ENCODE results near the gene MAP3K12.
"Not testable (repeated sequence)": the region's sequence is repeated elsewhere in the genome, so short reads cannot be mapped to it uniquely, and the experiment has no call there.

The MAP3K12 gene

DNA sequence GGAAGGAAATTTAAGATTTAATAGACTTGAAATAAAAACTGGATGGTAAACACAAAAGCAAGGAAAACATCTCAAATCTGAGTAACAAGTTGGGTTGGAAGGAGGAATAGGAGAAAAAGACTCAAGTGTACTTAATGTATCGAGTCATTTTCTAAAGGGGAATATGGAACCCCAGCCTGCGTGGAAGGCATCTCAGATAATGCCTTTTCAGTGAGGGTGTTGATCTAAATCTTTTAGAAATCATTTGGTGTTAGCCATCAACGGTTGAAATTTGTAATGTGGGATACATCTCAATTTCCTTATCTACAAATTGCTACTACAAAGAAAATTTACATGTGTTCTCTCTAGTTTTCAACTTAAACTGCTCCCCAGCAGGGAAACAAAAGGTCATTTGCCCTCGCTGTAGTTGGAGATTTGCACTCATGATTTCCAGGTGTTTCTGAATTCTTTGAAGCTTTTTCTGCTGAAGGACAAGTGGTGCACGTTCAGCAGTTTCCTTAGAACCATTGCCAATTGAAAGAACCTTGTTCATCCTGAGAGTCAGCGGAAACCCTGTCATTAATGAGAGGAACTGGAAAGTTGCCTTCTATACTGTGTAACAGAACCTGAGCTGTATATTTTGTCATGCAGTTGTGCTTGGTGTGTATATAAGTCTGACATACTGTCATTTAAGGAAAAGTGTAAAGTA is 45.2 kb downstream of the MAP3K12 start:
- H3K4me3 ChIP-seq (ENCODE audit: low read depth, low read length) = peak overlapping the region; percentile 89
- DNase-seq (ENCODE audit: low read depth) = no peak

DNA sequence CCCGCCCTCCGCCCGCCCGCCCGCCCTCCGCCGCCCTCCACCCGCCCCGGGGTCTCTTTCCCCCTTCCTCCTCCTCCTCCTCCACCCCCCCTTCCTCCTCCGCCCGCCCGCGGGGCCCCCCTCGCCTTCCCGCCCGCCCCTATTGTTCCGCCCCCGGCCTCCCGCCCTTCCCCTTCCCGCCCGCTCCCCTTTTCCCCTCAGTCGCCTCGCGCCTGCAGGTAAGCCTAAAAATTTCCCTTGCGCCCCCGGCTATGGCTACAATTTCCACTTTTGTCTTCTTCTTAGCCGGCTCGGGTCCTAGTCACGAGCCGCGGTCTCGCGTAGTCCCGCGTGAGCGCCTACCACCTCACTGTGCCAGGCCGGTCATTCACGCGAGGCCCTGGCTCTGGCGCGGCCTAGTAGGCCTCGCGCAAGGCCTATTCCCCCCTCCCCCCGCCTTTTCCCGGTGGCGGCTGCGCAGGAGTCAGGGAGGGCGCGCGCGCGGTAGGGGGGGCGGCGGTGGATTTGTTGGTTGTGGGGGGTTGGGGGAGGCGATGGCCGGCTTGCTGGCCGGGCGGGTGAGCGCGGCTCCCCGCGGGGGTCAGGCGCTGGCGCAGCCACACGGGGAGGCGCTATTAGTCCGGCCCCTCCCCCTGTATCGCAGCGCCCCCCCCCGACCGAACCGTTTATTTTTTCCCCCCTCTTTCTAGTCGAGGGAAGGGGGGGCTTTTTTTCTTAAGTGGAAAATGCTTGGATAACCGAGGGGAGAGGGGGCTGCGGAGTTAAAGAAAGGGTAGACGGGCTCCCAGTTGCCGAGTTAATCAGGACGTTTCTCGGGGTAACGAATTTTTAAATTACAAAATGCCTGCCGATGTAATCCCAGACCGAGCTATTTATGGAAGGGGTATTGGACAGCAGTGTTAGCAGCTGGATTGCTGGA is 46.8 kb downstream of the MAP3K12 start:
- peak overlapping the region; percentile 89 for H3K4me3 ChIP-seq (ENCODE audit: low read depth, low read length)
- DNase-seq (ENCODE audit: low read depth) = peak; percentile 49

DNA sequence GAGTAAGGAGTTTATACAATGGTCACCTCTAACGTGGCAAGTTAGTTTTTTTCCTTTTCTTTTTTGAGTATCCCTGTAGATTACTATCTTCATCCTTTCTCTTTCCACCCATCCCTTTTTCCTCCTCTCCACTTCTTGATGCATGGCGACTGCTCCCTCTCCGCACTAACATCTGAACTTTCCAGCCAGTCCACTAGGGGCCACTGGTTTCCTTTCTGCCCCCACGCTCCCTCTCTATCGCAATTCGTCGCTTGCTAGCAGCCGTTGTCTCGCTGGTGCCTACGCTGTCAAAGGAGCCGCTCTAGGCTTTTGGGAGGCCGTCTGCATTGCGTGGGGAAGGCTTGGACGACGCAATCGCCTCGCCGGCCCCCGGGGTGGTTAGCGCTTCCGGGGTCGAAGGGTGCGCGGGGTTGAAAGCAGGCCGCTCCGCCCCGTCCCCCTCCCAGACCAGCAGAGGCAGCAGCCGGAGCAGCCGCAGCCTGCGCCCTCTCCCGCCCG is 47.5 kb downstream of the MAP3K12 start, which contains the start of gene PCBP2:
TSS of gene PCBP2 (plus strand) at position 442 of the 498 bp plus-strand sequence. CDS start 2,699 bp downstream, outside the sequence.
- H3K4me3 ChIP-seq (ENCODE audit: low read depth, low read length) = peak within 1 kb of the TSS; percentile 89
- DNase-seq (ENCODE audit: low read depth) = peak; percentile 99

DNA sequence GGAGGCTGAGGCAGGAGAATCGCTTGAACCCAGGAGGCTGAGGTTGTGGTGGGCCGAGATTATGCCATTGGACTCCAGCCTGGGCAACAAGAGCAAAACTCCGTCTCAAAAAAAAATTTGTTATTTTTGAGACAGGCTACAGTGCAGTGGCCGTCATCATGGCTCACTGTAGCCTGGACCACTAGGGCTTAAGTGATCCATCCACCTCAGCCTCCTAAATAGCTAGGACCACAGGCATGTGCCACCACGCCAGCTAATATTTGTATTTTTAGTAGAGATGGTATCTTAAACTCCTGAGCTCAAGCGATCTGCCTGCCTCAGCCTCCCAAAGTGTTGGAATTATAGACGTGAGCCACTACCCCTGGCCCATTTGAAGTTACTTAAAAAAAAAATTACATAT is 48.3 kb downstream of the MAP3K12 start:
- no peak for DNase-seq (ENCODE audit: low read depth)
- no peak overlapping the region for H3K4me3 ChIP-seq (ENCODE audit: low read depth, low read length)

DNA sequence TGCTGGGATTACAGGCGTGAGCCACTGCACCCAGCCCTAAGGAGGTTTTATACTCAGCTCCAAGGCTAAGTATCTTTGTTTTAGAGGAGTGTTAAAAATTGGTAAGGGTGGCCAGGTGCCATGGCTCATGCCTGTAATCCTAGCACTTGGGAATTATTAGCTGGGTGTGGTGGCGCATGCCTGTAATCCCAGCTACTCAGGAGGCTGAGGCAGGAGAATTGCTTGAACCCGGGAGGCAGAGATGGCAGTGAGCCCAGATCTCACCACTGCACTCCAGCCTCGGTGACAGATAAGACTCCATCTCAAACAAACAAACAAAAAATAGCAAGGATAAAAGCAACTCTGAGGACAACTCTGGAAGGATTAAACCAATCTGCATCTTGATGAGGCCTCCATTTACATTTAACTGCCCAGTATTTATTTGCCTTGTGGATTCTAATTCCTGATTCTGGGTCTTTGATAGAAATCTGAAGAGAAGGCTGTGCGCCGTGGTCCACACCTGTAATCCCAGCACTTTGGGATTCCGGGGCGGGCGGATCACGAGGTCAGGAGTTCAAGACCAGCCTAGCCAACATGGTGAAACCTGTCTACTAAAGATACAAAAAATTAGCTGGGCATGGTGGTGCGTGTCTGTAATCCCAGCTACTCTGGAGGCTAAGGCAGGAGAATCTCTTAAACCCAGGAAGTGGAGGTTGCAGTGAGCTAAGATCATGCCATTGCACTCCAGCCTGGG is 54.5 kb downstream of the MAP3K12 start:
- H3K4me3 ChIP-seq (ENCODE audit: low read depth, low read length); DNase-seq (ENCODE audit: low read depth): not testable (repeated sequence)

DNA sequence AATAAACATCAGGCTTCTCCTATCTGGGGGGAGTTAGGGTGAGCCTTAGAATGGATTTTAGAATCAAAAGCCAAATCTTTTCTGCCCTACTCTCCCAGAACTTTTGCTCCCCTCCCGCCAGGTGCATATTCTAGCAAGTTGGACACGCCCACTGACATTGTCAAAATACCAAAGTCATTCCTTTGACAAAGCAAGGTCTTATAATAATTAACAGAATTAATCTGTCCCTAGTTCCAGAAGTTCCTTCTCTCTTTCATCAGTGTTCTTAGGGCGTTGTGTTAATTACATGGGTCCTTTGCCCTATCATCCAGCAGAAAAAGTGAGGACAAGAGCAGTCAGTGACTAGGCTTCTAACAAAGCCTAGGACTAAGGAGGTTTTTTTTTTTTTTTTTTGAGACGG is 55.3 kb downstream of the MAP3K12 start:
- H3K4me3 ChIP-seq (ENCODE audit: low read depth, low read length) = no peak overlapping the region
- DNase-seq (ENCODE audit: low read depth) = no peak

DNA sequence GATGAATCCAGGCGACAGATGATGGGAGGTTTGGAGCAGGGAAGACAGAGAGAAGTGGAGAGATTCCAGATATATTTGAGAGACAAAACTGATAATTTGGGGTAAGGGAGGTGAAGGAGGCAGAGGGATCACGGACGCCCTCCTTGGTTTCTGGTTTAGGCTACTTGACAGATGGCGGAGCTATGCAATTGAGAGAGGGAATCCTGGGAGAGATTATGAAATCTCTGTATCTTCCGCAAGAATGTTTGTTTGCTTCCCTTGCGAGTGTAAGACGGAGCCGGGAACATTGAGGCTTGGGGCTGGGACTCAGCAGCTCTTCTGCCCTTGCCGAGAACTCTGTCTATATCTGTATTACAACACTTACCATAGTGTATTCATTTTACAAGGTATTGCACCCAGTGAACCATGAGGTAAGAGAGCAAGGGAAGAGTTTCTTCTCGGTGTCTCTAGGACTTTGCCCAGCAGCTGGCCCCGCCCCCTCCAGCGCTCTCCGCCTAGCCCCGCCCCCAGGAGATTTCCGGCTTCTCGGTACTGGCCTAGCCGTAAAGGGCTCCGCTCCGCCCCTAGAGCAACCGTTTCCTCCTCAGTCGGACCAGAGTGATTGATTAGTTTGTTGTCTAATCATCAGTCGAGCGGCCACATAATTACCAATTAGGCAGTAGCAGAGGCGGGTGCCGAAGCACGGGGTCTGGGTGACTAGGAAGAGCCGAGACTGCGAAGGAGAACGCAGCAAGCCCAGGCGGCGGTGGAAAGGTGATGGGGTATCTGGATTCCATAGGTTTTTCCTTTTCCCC is 58.0 kb downstream of the MAP3K12 start, which contains the start of gene PRR13:
TSS of gene PRR13 (plus strand) at position 695 of the 794 bp plus-strand sequence. CDS start 981 bp downstream, outside the sequence.
- peak within 1 kb of the TSS; percentile 56 for H3K4me3 ChIP-seq (ENCODE audit: low read depth, low read length)
- peak; percentile 98 for DNase-seq (ENCODE audit: low read depth)

DNA sequence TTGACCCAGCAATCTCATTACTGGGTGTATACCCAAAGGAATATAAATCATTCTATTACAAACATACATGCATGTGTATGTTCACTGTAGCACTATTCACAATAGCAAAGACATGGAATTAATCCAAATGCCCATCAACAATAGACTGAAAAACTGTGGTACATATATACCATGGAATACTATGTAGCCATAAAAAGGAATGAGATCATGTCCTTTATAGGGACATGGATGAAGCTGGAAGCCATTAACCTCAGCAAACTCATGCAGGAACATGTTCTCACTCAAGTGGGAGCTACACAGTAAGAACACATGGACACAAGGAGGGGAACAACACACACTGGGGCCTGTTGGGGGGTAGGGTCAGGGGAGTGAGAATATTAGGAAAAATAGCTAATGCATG is 59.7 kb downstream of the MAP3K12 start:
- H3K4me3 ChIP-seq (ENCODE audit: low read depth, low read length) = not testable (repeated sequence)

DNA sequence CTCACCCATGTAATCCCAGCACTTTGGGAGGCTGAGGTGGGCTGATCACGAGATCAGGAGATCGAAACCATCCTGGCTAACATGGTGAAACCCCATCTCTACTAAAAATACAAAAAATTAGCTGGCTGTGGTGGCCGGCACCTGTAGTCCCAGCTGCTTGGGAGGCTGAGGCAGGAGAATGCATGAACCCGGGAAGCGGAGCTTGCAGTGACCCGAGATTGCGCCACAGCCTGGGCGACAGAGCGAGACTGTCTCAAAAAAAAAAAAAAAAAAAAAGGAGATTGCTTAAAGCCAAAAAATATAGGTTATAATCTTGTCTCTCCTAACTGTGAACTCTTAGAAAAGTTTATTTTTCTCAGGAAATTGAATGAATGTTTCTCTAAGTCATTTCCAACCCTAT is 63.9 kb downstream of the MAP3K12 start:
- not testable (repeated sequence) for H3K4me3 ChIP-seq (ENCODE audit: low read depth, low read length); DNase-seq (ENCODE audit: low read depth)

More for the DNA sequence above, 59.7 kb downstream of the MAP3K12 start:
- not testable (repeated sequence) for DNase-seq (ENCODE audit: low read depth)

DNA sequence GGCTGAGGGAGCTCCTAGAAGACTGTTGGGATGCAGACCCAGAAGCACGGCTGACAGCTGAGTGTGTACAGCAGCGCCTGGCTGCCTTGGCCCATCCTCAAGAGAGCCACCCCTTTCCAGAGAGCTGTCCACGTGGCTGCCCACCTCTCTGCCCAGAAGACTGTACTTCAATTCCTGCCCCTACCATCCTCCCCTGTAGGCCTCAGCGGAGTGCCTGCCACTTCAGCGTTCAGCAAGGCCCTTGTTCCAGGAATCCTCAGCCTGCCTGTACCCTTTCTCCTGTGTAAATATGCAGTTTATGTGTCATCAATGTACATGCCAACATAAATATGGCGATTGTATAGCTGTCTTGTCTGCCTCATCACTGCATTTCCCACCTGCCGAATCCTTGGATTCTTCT is 68.1 kb downstream of the MAP3K12 start:
- no peak overlapping the region for H3K4me3 ChIP-seq (ENCODE audit: low read depth, low read length)
- peak; percentile 30 for DNase-seq (ENCODE audit: low read depth)

DNA sequence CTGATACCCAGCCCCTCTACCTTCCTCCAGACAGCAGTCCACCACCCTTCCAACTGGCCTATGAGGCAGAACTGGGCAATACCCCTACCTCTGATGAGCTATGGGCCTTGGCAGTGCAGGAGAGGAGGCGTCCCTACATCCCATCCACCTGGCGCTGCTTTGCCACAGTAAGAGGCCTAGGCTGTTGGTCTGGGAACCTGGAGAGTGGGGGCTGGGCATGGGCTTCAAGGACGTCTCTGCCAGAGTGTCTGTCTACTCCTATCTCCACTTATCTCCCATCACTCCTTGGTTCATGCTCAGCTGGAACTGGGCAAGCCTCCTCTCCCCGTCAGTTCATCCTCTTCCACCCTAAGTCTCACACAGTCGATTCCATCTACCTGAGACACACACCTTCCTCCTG is 69.1 kb downstream of the MAP3K12 start:
- no peak for DNase-seq (ENCODE audit: low read depth)
- no peak overlapping the region for H3K4me3 ChIP-seq (ENCODE audit: low read depth, low read length)

All from skeletal muscle cell (primary cell).